A673 (cell line): ENCODE results near the gene ARHGEF33. TPM values are rescaled to one million over a fixed set of nuclear protein-coding genes. Genes with fewer than 3 reads are reported as not detected.

Experiments
- BruUV-seq: library from RNA; stranded (reverse); fragments of 400-500 nt; replicated peaks from 2 replicates; lab custom pipeline; 2021; lab: Mats Ljungman, UMichigan
- CTCF ChIA-PET: fragments of 300-600 bp; sonication (Branson Sonifier 250); formaldehyde crosslinking; loops from one replicate; lab custom pipeline; 2022; ENCODE audit warnings: antibody characterized with exemption; lab: Charles Lee
- POLR2A ChIA-PET: fragments of 300-600 bp; sonication (Branson Sonifier 250); formaldehyde crosslinking; loops from one replicate; lab custom pipeline; 2022; ENCODE audit warnings: antibody characterized with exemption; ENCODE audit not compliant: low non-redundant PET; lab: Charles Lee
- DNase-seq: peaks from one replicate; pipeline ENCODE4 v3.0.0-alpha.2; 2015; ENCODE audit warnings: low spot score
- H3K27ac ChIP-seq: fragments of 200-600 bp; sonication (generic); 2 replicates; pipeline ENCODE4 v1.5.1; 2016; ENCODE audit warnings: mixed run types, low read depth, mild to moderate bottlenecking, mixed read lengths, antibody characterized with exemption, low read length; ENCODE audit not compliant: poor library complexity, severe bottlenecking
- H3K27me3 ChIP-seq: fragments of 200-600 bp; sonication (generic); replicated peaks from 2 replicates; pipeline ENCODE4 v1.6.1; 2017; ENCODE audit warnings: mixed run types, low read depth, mild to moderate bottlenecking, mixed read lengths, antibody characterized with exemption, low read length; ENCODE audit not compliant: insufficient read depth, poor library complexity
- H3K36me3 ChIP-seq: fragments of 200-600 bp; sonication (generic); 2 replicates; pipeline ENCODE4 v1.6.1; 2016; ENCODE audit warnings: mixed run types, mild to moderate bottlenecking, mixed read lengths, antibody characterized with exemption, low read length; ENCODE audit not compliant: insufficient read depth, poor library complexity, severe bottlenecking
- H3K4me1 ChIP-seq: fragments of 200-600 bp; sonication (generic); 2 replicates; pipeline ENCODE4 v1.6.1; 2017; ENCODE audit warnings: mixed run types, mild to moderate bottlenecking, mixed read lengths, antibody characterized with exemption, low read length; ENCODE audit not compliant: insufficient read depth, poor library complexity, severe bottlenecking
- H3K4me3 ChIP-seq: fragments of 200-600 bp; sonication (generic); 2 replicates; pipeline ENCODE4 v1.5.1; 2016; ENCODE audit warnings: low read depth, mixed run types, mild to moderate bottlenecking, mixed read lengths, low read length; ENCODE audit not compliant: poor library complexity, severe bottlenecking
- H3K9me3 ChIP-seq: fragments of 200-600 bp; sonication (generic); 2 replicates; pipeline ENCODE4 v1.6.1; 2016; ENCODE audit warnings: mixed run types, low read depth, mild to moderate bottlenecking, mixed read lengths, antibody characterized with exemption, low read length; ENCODE audit not compliant: poor library complexity, severe bottlenecking
- EZH2 ChIP-seq: fragments of 200-600 bp; sonication (generic); IDR thresholded peaks from 2 replicates; pipeline ENCODE4 v1.6.1; 2017; ENCODE audit warnings: borderline replicate concordance, low read depth, mild to moderate bottlenecking, mixed read lengths, antibody characterized with exemption, low read length; ENCODE audit not compliant: poor library complexity, severe bottlenecking
- intact Hi-C: fragments of 100-400 bp; cut with micrococcal nuclease; formaldehyde crosslinking; loops from one replicate; pipeline ENCODE4 v1.10.0; 2022; ENCODE audit not compliant: unreplicated experiment
- total RNA-seq: library from RNA; stranded (reverse); gene quantifications from 2 replicates; pipeline ENCODE4 v1.2.3, GENCODE V29; 2021
- TF ChIP-seq, protein P1 (sequence below): fragments of 300-800, 200-600 bp; sonication (generic); conservative IDR thresholded peaks from 2 replicates; pipeline ENCODE4 v1.5.1; 2017; ENCODE audit warnings: low read depth, mild to moderate bottlenecking, antibody characterized with exemption, low read length, moderate library complexity, mixed read lengths

ARHGEF33 gene
- total RNA-seq, 1 experiment from 2014 or later = 0.09 TPM

DNA sequence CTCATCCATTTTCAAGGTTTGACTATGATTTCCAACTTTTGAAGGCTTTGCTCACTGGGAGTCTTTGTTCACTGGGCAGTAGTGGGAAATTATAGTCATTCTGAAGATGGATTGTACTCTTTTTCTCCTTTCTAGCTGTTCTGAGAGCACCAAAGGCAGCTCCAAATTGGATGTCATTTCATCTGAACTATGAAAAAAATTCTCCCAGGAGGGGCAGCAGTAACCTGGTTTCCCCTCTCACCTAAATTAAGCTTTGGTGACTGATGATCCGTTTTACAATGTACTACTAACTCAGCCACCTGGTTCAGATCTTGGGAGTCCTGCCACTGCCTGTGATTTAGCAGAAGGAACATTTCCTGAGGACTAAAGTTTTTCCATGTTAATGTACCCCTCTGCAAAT lies 17.6 kb downstream of the ARHGEF33 start:
- intact Hi-C loops = no loop called here
- no TSS peak for BruUV-seq
- H3K4me1 ChIP-seq = no peaks in the 10 kb centered on the region
- POLR2A ChIA-PET = no interaction called here
- H3K27ac ChIP-seq = no peak overlapping the region
- no peaks in the 10 kb centered on the region for H3K27me3 ChIP-seq
- H3K36me3 ChIP-seq = no peaks in the 10 kb centered on the region
- no peak for TF ChIP-seq EZH2
- TF ChIP-seq, protein P1, sequence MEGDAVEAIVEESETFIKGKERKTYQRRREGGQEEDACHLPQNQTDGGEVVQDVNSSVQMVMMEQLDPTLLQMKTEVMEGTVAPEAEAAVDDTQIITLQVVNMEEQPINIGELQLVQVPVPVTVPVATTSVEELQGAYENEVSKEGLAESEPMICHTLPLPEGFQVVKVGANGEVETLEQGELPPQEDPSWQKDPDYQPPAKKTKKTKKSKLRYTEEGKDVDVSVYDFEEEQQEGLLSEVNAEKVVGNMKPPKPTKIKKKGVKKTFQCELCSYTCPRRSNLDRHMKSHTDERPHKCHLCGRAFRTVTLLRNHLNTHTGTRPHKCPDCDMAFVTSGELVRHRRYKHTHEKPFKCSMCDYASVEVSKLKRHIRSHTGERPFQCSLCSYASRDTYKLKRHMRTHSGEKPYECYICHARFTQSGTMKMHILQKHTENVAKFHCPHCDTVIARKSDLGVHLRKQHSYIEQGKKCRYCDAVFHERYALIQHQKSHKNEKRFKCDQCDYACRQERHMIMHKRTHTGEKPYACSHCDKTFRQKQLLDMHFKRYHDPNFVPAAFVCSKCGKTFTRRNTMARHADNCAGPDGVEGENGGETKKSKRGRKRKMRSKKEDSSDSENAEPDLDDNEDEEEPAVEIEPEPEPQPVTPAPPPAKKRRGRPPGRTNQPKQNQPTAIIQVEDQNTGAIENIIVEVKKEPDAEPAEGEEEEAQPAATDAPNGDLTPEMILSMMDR = no peak
- CTCF ChIA-PET = interaction anchor here (0.7 kb wide), 1 partner anchor 13 kb away, joined by 3 read pairs; no protein-coding TSS in a partner anchor
- no peak overlapping the region for H3K4me3 ChIP-seq
- DNase-seq = no peak
- H3K9me3 ChIP-seq = no peaks in the 10 kb centered on the region

DNA sequence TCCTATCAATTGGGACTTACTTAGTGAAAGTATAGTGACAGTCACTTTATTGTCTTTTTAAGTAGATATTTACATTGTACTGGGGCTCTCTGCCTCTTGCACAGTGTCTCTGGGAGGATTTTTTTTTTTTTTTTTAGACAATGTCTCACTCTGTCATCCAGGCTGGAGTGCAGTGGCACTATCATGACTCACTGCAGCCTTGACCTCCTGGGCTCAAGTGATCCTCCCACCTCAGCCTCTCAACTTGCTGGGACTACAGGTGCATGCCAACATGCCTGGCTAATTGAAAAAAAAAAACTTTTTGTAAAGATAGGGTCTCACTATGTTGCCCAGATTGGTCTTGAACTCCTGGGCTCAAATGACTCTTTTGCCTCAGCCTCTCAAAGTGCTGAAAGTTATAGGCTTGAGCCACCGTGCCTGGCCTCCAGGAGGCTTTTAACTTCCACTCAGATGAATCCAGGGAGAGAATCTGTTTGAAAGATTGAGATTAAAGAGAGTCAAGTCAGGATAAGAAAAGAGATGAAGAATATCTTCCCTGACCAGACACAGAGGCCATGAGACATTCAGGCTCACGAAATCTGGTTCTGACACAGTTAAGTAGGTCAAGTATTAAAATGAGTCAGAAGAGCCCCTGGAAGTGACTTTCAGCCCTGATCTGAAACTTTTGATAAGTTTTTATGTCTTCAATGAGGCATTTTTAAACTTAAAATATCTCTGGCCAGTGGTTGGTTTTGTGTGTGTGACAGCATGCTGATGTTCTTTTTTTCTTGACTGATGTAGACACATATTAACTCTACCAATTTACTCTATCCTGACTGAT lies 18.3 kb downstream of the ARHGEF33 start:
- H3K9me3 ChIP-seq = no peaks in the 10 kb centered on the region
- no peaks in the 10 kb centered on the region for H3K36me3 ChIP-seq
- CTCF ChIA-PET = no interaction called here
- no peak overlapping the region for H3K4me3 ChIP-seq
- H3K27ac ChIP-seq = no peak overlapping the region
- no peaks in the 10 kb centered on the region for H3K27me3 ChIP-seq
- intact Hi-C loops = no loop called here
- BruUV-seq = no TSS peak
- POLR2A ChIA-PET = no interaction called here
- TF ChIP-seq, protein P1 = no peak
- no peaks in the 10 kb centered on the region for H3K4me1 ChIP-seq
- DNase-seq = no peak

DNA sequence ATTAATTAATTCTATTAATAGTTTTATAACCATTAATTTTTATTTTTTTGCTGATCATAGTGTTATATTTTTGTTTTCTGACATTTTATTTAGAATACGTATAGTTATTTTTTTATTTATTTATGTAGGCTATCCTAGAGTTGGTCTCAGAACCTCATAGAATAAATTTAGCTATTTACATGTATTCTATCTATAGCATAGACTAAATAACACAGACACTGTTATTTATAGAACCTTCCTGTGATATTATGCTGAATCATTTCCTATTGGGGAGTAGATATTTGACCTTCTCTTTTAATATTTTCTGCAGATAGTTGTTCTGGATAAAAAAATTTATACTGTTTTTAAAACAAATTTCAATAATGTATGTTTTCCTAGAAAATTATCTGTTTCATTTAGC lies 20.2 kb downstream of the ARHGEF33 start:
- BruUV-seq = no TSS peak
- CTCF ChIA-PET = no interaction called here
- intact Hi-C loops = no loop called here

More for the DNA sequence above, 20.2 kb downstream of the ARHGEF33 start:
- Histone ChIP-seq H3K27ac (no peak overlapping the region), H3K36me3 (no peaks in the 10 kb centered on the region), H3K4me1 (no peaks in the 10 kb centered on the region), H3K4me3 (no peak overlapping the region), H3K9me3 (no peaks in the 10 kb centered on the region), H3K27me3 (no peaks in the 10 kb centered on the region)
- POLR2A ChIA-PET = no interaction called here
- no peak for DNase-seq
- TF ChIP-seq, protein P1 = no peak
- TF ChIP-seq EZH2 = no peak
